HK-2 (cell line): ENCODE measurements around the gene ANKRD11.
"Not testable (repeated sequence)": the region's sequence is repeated elsewhere in the genome, so short reads cannot be mapped to it uniquely, and the experiment has no call there.

Experiments
- DNase-seq: peaks from one replicate; pipeline ENCODE4 v3.0.0-alpha.2; 2018; ENCODE audit not compliant: unreplicated experiment

ANKRD11 gene

DNA sequence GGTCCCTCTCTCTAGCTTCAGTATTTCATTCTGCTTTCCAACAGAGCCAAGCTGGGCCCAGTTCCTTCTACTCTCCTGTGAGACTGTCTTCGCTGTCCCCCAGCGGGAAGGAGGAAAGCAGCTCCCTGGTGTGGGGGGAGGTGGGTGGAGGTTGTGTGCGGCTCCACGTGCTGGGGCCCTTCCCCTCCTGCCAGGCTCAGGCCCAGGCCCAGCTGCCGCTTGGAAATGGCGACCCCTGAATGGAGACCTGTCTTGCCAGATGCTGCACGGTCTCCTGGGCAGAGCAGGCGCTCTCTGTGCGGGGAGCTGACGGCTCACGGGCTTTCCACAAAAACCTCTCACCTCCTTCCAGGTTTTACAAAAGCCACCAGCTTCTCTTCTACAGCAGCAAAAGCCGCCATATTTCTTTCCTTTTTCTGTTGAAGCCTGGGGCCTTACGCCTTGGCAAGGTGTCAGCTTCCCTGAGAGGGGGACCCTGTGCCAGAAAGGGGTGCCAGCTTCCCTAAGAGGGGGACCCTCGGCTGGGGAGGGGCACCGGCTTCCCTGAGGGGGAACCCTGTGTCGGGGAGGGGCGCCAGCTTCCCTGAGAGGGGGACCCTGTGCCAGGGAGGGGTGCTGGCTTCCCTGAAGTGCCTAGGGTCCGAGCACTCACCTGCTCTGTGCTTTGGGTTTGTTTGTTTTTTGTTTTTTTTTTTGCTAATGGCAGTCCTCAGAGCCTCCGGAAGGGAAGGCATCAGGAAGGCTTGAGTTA, 225.4 kb downstream of the ANKRD11 start:
- DNase-seq: no peak

DNA sequence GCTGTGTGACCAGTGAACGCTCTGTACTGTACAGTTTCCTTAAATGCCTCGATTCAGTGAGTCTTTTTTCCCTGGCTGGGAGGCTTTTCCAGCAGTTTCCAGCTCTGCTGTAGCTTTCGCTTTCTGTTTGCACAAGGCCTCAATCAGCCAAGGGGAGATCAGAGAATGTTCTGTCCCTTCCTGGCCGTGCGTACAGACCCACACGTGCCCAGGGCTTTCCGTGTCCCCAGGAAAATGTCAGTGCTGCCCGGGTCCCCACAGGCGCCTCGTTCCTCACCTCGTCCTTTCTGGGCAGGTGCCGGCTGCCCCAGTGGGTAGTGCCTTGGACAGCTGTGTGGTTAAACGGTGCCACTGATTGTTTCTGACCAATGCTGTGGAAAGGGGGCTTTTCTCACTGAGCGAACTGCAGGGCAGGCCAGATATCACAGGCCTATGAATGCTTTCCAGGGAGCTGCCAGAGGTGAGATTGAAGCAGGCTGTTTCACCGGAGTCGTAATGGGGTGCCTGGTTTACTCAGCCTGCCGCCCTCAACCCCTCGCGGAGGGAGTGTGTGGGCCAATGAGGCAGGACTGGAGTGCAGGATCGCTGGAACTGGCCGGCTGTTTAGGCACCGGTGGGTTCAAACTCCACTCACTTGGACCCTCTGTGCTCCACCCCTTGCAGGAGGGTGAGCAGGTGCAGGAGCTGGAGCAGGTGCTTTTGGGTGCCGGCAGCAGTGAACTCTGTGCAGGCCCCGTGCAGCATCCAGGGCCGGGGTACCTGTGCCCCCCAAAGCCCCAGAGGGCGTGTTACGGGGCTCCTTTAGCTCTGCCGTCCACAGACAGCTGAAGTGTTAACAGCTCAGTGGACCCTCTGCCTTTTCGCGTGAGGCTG, 228.4 kb downstream of the ANKRD11 start:
- no peak for DNase-seq

DNA sequence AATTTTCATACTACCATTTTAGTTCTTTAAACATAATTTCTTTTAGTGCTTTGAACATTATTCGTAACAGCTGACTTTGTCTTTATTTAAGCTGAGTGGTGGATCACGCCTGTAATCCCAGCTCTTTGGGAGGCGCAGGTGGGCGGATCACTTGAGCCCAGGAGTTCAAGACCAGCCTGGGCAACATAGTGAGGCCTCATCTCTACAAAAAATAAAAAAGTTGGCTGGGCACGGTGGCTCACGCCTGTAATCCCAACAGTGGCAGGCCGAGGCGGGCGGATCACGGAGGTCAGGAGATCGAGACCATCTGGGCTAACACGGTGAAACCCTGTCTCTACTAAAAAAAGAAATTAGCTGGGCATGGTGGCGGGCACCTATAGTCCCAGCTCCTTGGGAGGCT, 230.5 kb downstream of the ANKRD11 start:
- not testable (repeated sequence) for DNase-seq

DNA sequence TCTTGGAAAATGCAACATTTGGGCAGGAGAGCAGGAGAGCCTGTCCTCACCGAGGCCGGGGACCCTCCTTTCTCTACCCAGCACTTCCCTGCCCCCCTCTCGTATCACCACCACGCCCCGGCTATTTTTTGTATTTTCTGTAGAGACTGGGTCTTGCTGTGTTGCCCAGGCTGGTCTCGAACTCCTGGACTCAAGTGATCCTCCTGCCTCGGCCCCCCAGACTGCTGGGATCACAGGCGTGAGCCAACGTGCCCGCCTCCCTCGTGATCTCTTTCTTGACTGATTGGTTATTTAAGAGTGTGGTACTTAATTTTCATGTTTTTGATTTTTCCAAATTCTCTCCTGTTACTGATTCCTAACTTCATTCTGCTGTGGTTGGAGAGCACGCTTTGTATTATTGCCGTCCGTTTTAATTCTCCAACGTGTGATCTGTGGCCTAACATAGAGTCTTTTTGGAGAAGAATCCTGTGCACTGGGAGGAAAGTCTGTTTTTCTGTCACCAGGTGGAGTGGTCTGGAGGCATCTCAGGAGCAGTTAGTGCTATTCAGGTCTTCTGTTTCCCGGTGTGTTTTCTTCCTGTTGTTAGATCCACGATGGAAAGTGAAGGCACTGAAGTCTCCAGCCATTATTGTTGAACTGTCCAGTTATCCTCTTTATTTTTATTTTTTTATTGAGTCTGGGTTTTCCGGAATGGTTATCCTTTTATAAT, 232.4 kb downstream of the ANKRD11 start:
- DNase-seq: no peak

DNA sequence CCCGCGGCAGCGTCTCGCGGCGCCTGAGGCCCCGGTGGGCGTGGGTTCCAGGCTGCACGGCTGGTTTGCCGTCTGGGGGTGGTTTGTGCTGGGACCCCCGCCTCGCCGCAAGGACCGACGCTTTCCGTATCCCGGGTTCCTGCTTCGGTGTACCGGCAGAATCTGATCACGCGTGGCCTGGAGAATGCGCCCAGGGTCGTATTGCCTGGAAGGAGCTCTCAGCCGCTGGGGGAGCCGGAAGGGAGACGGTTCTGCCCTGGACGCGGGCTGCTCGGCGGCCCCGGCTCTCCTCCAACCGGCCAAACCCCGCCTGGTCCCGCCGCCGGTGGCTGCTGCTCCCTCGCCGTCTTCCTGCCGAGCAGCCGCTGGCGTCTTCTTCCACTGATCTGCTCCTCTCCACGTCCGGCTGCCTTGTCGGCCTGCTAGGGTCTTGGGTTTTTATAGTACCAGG, 233.1 kb downstream of the ANKRD11 start:
- DNase-seq: peak; percentile 28

DNA sequence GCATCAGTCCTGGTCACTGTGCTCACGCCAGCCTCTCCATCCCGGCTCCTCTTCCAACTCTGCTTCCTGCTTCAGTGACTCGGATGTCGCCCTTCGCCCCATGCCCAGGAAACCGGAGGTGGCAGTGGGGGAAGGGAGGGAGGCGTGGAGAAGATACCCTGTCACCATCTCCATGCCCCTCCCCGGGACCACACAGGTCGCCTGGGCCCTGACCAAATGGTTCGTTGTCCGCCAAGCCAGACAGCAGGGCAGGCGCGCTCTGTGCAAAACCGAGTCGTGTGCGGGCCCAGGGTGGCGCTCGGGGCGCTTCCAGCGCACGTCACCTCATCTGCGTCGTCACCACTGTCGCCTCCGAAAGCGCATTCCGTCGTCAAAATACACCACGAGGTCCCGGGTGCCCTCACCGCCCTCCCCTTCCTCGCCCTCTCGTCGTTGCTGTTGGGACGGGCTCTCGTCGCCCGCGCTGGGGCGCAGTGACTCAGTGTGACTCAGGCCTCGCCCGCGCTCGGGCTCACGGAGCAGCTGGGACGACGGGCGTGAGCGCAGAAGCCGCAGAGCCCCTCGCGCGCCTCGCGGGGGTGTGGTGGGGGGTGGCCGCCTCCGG, 233.6 kb downstream of the ANKRD11 start:
- peak; percentile 66 for DNase-seq

DNA sequence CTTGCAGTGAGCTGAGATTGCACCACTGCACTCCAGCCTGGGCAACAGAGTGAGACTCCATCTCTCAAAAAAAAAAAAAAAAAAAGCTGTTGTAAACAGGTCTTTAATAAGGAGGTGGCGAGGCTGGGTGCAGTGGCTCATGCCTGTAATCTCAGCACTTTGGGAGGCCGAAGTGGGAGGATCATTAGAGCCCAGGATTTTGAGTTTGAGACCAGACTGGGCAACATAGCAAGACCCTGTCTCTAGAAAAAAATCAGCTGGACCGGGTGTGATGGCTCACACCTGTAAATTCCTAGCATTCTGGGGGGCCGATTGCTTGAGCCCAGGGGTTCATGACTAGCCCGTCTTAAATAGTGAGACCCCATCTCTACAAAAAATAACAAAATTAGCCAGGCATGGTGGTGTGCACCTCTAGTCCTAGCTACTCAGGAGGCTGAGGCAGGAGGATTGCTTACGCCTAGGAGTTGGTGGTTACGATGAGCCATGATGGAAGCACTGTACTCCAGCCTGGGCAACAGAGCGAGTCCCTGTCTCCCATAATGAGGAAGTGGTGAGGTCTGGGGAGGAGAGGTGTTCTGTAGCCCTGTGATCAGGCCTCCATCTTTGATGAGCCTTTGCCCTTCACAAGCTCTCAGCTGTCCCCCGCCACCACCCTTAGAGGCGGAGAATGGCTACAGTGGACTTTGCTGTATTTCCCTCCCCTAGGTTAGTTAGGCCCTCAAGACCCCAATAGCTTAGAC, 236.6 kb downstream of the ANKRD11 start:
- no peak for DNase-seq

DNA sequence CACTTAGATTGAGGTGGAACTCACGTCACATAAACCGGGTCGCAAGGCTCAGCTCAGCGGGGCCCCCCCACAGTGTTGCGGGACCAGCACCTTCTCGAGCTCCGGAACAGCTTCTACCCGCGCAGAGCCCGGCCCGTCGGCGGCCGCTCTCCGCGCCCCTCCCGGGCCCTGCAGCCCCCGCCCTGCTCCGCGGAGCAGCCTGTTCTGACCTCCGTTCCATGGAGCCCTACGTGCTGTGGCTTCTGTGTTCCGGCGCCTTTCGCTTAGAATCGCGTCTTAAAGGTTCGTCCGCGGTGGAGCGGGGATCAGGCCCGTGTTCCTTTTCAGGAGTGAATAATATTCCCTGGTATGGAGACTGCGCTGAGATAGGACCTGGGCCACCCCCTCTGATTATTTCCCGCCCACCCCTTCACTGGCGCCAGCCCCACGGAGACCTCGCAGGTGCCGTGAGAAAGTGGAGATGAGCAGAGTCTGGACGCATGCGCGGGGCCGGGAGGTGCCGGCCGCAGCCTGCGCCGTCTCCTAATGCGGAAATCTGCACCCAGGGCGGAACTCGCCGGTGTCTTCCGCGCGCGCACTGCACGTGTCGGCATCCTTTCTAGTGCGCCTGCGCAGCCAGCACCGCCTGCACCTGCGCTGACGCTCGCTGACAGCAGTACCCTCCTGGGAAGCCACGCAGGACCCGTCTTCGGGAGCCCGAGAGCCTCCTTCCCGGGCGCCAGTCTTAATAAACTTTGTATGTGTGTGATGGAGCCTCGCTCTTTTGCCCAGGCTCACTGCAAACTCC, 242.0 kb downstream of the ANKRD11 start:
- no peak for DNase-seq

DNA sequence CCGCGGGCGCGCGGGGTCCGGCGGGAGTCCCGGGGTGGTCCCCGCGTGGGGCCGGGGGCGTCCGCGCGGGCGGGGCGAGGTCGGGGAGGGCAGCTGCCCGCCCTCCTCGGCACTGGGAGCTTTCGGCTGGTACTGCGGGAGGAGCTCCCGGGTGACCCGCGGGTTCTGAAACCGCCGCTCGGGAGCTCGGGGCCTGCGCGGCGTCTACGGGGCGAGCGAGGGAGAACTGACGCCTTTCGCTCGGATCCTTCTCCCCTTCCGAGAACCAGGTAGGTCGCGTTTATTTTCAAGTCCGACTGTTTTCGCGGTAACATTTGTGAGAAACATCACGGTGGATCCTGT, 242.7 kb downstream of the ANKRD11 start:
- DNase-seq: not testable (repeated sequence)

DNA sequence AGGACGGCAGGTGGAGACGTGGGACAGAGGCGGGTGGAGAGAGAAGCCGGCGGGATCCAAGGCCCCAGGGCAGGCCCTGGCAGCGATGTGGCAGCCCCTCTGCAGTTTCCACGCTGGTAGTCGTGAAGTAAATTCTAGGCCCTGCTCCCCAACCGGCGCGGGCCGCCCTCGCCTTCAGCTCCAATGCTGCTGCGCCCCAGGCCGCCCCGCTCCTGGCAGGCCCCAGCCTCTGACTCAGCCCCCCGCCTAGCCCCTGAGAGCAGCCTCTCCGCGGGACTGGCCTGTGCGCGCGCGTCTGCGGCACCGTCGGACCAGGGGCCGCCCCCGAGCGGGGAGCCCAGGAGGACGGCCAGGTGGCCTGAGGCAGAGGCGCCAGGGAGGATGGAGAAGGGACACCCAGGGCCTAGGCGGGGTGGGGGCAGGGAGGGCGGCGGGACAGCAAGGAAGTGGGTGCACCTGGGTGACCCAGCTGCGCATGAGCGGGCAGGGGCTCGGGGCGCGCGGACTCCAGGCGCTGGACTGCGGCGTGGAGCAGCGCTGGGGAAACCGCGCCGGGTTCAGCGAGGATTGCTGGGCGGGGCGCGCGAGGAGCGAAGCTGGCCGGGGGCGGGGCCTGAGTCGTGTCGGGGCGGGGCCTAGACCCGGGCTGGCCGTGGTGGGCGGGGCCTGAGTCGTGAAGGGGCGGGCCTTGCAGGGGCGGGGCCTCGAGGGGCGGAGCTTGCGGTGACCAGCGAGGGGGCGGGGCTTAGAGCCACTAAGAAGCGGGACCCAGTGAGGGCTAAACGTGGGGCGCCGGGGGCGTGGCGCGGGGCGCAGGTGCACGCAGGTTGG, 243.2 kb downstream of the ANKRD11 start:
- DNase-seq: peak; percentile 88

DNA sequence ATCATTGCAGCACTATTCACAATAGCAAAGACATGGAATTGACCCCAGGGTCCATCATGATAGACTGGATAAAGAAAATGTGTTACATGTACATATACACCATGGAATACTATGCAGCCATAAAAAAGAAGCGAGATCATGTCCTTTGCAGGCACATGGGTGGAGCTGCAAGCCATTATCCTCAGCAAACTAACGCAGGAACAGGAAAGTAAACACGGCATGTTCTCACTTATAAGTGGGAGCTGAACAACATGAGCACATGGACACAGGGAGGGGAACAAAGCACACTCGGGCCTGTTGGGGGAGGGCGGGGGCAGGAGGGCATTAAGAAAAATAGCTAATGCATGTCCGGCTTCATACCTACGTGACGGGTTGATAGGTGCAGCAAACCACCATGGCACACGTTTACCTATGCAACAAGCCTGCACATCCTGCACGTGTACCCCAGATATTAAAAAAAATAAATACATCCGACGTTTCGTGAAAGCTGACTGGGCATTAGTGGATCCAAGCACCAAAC, 243.9 kb downstream of the ANKRD11 start:
- no peak for DNase-seq

DNA sequence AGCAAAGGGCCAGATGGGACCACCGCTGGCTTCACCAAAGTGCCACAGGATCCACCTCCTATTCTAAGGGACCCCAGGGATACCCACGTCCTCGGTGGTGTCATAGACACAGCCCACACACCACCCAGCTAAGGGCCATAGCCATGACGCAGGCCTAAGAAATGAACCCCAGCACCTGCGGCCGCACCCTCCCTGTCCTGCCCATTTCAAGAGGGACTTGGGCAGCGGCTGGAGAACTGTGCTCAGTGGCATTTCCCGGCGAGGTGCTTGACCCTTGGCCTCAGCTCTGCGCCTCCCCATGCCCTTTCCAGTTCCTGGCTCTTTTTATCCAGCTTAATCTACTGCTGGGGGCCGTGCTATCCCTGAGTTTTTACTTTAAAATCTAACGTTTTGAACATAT, 245.6 kb downstream of the ANKRD11 start:
- no peak for DNase-seq

DNA sequence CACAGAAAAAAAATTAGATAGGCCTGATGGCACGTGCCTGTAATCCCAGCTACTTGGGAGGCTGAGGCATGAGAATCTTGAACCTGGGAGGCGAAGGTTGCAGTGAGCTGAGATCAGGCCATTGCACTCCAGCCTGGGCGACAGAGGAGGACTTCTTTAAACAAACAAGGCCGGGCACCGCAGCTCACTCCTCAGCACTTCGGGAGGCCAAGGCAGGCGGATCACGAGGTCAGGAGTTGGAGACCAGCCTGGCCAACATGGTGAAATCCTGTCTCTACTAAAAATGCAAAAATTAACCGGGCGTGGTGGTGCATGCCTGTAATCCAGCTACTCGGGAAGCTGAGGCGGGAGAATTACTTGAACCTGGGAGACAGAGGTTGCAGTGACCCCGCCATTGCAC, 246.1 kb downstream of the ANKRD11 start:
- not testable (repeated sequence) for DNase-seq

DNA sequence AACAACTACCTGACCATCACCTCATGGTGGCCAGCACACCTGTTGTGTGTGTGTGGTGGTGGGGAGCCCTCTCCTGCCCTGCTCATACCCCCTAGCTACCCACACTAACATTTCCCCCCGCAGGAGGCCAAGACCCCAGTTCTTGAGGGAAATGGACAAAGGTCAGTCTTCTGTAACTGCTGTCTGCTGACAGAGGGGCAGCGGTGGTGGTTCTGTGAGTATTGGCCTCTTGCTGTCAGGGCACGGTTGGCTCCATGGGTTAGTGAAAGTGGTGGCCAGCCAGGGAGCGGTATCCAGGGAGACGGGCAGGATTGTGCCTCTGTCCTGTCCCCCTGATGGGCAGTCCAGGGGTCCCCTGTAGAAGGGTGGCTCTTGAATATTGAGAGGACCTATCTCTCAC, 246.7 kb downstream of the ANKRD11 start:
- DNase-seq: no peak

DNA sequence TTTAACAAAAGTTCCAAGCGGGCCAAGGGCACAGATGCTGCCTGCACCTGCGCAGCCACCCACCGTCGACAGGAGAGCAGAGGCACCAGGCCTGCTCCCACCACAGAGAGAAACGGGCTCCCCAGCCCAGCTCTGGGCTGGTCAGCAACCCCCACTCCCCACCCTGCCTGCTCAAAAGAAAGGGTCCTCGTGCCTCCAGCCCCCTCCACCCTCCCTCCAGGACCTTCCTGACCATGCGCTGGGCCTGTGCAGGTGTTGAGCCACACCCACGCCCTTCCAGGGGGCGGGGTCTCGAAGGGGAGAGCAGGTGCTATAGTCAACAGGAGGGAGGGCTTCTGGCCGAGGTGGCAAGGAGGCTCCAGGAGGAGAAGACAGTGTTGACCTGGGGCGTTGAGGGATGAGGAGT, 247.6 kb downstream of the ANKRD11 start:
- no peak for DNase-seq

DNA sequence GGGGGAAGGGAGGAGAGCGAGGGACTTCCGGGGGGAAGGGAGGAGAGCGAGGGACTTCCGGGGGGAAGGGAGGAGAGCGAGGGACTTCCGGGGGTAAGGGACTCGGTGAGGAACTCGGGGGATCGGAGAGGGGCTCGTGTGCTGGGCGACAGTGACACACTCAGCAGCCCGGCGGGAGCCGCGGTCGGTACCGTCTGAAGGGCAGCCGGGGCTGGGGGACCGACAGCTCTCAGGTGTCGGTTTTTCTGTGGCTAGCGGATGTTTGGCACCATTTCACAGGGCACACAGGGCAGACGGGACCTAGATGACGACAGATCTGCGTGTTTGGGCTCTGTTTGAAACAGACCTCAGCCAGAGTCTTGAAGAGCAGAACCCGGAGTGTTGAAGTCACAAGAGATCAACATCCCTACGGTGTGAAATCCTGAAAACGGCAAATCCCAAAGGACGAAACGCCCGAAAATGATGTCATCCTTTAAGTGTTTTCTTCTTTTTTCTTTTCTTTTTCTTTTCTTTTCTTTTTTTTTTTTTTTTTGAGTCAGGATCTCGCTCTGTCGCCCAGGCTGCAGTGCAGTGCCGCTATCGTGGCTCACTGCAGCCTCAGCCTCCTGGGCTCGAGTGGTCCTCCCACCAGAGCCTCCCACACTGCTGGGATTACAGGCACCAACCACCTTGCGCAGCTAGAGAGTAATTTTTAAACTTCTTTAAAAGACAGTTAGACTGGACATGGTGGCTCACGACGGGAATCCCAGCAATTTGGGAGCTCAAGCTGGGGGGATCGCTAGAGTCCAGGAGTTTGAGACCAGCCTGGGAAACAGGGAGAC, 249.0 kb downstream of the ANKRD11 start:
- DNase-seq: peak; percentile 66

DNA sequence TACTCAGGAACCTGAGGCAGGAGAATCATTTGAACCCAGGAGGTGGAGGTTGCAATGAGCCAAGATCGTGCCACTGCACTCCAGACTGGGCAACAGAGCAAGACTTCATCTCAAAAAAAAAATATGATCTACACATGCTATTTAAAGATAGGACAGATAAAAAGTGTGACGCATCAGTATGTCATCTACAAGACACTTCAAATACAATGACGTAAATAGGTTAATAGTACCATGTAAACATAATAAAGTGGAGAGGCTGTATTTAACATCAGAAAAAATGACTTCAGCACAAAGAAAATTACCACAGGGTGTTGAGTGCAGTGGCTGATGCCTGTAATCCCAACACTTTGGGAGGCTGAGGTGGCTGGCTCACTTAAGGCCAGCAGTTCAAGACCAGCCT, 252.6 kb downstream of the ANKRD11 start:
- no peak for DNase-seq

DNA sequence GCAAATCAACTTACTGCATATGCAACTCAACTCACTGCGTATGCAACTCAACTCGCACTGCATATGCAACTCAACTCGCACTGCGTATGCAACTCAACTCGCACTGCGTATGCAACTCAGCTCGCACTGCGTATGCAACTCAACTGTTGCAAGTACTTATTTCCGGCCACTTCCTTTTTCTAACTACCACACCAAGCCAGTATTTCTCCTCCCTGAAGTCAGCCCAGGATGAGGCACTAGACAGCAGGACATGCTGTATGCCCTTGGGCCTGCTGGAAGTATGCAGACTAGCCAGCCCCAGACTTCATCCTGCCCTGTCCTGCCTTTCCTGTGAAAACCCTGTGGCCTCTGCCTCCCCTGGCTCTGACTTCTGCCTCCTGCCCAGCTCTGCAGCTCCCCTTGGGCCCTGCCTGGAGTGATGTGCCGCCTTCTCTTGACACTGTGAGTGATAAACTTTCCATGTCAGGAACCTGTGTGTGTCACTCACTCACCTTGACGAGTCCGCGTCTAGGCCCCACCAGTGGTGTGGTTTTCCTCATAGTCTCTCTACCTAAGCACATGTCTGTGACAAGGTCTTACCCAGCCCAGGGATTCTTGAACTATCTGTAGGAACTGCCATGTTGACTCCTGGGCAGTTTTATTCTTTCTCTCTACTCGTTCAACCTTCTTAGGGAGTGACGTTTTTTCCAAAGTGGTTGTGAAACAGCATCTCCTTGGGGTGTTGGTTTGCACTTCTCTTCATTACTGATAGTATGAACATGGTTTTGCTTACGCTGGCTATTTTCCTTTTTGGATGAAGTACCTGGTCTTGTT, 256.5 kb downstream of the ANKRD11 start:
- DNase-seq: no peak
